Measurements from ENCODE around the gene SNUPN.
A peak's percentile ranks its signal among the peaks of the same experiment; 100 is the strongest.
"Not testable (repeated sequence)": the region's sequence is repeated elsewhere in the genome, so short reads cannot be mapped to it uniquely, and the experiment has no call there.

Gene SNUPN

DNA sequence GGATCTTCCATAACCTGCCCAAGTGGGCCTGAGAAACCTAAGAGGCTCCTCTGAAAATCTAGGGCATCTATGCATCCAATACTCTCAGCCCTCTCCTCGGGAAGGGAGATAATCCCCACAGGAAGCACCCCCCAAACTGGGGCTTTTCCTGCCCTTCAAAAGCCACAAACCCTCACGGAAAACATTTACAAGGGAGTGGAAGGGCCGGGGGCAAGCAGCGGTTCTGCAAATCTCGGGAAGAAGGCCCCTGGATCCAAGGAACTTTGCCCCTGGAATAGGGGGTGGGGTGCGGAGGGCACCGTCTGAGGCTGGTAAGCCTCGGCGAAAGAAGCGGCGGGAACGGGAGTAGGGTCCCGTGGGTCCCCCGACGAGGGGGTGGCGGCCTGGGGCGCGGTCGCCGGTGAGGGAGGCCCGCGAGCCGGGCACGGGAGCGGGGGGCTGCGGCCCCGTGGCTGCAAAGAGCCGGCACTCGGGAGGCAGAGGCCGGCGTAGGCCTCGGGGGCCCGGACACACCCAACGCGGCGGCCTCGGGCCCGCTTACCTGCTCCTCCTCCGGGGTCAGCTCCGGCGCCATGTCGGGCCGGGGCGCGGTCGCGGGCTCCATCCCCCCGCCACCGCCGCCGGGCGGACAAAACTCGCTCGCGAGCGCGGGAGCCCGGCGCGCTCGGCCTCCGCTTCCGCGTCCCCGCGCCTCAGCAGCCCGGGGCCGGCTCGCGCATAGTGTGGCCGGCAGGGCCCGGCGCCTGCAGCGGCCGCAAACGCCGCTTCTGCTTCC, 47.2 kb downstream of the SNUPN start:
- peak; percentile 50 for DNase-seq

DNA sequence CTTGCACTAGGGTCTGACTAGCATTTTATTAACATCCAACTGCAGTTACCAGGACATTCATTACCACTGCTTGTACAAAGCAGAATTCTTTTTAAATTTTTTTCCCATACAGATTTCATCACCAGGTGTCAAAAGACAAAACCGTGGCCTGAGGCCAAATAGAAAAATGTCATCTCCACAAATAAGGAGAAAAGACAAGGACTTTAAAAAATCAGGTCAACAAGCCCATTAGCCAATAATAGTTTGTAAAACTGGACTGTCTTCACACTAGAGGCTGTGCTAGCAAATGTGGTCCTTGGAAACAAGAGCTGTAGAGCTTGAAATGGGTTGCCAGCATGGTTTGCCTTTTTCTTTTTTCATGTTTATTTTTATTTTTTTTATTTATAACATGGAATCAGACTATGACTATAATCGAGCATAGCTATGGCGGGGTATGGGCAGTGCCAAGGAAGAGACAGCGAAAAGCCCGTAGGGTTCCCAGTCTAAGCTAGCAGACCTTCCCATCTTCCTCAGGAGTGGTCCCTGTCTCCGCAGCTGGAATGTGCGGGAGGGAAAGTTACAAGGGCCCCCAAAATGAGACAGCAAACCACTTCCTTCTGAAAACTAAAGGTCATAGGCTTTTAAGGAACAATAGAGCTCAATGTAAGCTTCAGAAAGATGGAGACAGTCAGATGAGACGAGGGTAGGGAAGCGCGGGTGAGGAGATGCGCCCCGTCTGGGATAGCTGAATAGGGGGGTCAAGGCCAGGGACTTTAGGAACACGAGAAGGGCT, 47.9 kb downstream of the SNUPN start:
- peak; percentile 35 for DNase-seq

DNA sequence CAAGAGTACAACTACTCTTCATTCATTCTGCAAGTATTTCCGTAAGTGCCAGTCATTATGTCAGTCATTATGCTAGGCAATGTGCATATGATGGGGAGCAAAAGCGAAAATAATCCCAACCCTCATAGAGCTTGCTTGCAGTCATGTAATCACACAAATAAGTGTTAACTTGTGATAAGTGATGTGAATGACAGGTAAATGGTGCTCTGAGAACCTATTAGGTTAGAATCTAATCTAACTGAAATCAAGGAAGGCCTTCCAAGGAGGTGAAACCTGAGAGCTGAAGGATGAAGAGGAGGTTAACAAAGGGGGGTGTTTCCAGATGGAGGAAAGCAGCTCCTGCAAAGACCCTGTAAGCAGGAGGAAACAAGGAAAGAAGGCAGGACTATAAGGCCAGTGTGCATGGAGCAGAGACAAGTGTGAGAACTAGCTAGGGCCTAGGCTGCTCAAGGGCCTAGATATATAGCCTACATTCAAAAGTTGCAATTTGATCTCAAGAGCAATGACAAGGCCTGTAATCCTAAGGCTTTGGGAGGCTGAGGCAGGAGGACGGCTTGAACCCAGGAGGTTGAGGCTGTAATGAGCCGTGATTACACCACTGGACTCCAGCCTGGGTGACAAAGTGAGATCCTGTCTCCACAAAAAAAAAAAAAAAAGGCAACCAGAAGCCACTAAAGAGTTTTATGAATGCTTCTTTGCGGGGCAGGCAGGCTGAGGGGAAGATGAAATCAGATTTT, 51.7 kb downstream of the SNUPN start:
- no peak for DNase-seq

DNA sequence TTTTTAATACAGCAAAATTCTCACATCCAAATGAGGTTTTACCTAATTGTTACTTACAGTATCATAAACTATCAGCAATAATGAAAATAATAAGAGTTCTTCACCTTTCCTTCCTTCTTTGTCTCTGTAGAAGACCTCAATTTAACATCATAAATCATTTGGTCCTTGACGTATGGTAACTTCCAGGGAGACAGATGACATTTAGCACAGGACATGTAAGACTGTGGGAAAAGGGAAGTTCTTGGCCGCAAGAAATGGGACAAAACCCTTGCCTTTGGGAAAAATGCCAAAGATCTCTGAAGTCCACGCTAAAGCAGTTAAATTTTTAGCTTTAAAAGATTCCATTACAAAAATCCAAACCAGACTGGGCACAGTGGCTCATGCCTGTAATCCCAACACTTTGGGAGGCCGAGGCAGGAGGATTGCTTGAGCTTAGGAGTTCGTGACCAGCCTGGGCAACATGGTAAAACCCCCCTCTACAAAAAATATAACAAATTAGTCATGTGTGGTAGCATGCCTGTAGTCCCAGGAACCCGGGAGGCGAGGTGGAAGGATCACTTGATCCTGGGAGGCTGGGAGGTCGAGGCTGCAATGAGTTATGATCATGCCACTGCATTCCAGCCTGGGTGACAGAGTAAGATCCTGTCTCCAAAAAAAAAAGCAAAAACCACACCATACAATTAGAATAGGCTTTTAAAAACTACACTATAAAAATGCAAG, 55.2 kb downstream of the SNUPN start:
- no peak for DNase-seq

DNA sequence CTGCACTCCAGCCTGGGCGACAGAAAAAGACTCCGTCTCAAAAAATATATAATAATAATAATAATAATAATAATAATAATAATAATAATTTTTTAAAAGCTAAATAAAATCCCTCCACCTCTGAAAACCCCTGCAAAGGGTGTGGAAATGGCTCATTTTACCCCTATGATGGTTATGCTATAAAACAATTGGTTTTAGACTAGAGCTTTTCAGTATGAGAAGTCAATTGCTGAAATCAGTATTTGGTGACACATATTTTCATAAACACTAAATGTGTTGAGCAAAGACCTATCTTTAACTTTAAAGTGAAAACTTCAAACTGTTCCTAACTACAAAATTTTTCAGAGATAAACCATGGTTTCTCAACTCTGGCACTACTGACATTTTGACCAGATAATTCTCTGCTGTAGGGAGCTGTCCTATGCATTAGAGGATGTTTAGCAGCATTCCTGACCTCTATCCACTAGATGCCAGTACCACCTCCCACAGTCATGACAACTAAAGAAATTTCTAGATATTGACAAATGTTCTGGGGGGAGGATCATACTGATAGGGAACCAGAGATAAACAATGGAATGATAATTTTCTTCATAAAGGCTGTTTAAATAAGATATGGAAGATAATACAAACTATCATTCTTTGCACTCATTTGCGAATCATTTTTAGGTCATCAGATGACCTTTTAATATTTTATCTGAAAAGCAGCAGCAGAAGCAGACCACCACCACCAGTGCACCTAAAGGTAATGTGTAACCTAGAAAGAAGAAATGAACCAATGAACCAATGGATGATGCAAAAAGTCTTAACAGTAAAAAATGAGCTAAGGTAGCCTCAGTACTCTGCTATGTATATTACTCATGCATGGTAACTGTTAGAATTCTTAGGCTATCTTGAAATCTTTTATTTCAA, 60.2 kb downstream of the SNUPN start:
- no peak for DNase-seq

DNA sequence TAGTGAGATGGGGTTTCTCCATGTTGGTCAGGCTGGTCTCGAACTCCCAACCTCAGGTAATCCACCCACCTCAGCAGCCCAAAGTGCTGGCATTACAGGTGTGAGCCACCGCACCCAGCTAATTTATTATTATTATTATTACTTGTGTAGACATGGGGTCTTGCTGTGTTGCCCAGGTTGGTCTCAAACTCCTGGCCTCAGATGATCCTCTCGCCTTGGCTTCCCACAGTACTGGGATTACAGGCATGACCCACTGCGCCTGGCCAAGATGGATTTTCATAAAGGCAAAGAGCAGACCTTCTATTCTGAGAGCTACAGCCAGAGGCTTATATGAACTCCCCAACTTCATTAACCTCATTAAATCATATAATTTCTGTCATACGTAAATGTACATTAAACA, 63.6 kb downstream of the SNUPN start:
- DNase-seq: no peak

DNA sequence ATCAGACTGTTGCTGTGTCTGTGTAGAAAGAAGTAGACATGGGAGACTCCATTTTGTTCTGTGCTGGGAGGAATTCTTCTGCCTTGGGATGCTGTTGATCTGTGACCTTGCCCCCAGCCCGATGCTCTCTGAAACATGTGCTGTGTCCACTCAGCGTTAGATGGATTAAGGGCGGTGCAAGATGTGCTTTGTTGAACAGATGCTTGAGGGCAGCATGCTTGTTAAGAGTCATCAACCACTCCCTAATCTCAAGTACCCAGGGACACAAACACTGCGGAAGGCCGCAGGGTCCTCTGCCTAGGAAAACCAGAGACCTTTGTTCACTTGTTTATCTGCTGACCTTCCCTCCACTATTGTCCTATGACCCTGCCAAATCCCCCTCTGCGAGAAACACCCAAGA, 66.2 kb downstream of the SNUPN start:
- not testable (repeated sequence) for DNase-seq

DNA sequence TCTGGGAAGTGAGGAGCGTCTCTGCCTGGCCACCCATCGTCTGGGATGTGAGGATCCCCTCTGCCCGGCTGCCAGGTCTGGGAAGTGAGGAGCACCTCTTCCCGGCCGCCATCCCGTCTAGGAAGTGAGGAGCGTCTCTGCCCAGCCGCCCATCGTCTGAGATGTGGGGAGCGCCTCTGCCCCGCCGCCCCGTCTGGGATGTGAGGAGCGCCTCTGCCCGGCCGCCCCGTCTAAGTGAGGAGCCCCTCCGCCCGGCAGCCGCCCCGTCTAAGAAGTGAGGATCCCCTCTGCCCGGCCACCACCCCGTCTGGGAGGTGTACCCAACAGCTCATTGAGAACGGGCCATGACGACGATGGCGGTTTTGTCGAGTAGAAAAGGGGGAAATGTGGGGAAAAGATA, 66.6 kb downstream of the SNUPN start:
- DNase-seq: not testable (repeated sequence)

DNA sequence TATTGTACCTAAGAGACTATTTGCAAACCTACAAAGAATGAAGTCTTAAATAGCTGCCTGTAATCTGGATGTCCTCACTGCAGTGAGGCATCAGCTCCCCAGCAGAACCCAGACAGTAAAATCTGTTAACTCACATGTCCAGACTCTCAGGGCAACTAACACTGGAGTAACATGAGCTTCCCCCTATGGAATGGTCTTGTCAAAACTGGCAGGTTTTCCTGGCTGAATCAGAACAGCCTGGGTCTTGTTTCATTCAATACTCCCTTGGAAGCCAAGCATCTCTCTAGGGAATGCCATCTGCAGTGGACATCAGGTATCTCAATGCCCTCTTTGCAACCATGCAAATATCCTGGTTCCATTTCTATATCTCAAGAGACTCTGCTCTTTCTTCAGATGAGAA, 70.8 kb downstream of the SNUPN start:
- no peak for DNase-seq

DNA sequence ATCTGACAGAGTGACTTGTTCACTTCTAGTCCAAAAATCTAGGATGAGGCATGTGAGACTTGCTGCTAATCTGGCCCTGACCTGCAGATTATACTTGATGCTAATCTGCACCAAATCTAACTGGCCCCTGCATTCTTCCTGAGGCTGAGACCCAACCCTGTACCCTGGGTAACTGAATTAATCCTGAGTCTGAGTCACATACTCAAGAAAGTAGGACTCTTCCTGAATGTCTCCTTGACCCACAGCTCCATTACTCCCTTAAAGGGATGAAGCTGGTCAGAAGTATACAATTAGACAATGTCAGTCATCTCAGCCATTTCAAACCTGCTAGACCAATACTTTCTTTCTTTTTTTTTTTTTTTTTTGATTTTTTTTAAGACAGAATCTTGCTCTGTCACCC, 71.9 kb downstream of the SNUPN start:
- DNase-seq: no peak

DNA sequence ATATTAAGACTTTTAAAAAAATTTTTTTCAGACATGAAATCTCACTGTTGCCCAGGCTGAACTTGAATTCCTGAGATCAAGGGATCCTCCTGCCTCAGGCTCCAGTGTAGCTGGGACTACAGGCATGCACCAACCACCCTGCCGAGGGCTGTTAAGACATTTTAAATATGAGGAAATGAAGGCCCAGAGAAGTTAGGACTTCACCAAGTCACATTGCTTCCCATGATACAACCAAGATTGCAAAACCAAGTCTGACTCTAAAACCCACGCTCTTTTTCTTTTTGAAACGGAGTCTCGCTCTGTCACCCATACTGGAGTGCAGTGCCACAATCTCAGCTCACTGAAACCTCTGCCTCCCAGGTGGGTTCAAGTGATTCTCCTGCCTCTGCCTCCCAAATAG, 74.4 kb downstream of the SNUPN start:
- peak; percentile 43 for DNase-seq

All from hematopoietic multipotent progenitor cell treated with erythropoietin and hydrocortisone succinate and interleukin-3 and kit ligand, for 6 days (in vitro differentiated cells).